Muscle of leg (tissue), 11 donors: Measurements from ENCODE around the gene LMF1. TPM values are rescaled to one million over a fixed set of nuclear protein-coding genes. Genes with fewer than 3 reads are reported as not detected.

Experiments used
- DNase-seq: peaks from one replicate; pipeline ENCODE4 v3.0.0; 2013
- H3K27ac ChIP-seq: one replicate; pipeline ENCODE4 v1.5.1; 2013; ENCODE audit warnings: mild to moderate bottlenecking, low read length, control low read depth
- H3K27me3 ChIP-seq: one replicate; pipeline ENCODE4 v1.6.1; 2013; ENCODE audit warnings: low read length; ENCODE audit not compliant: control insufficient read depth, insufficient read depth
- H3K36me3 ChIP-seq: one replicate; pipeline ENCODE4 v1.6.1; 2013; ENCODE audit warnings: low read length; ENCODE audit not compliant: control insufficient read depth, insufficient read depth
- H3K4me1 ChIP-seq: one replicate; pipeline ENCODE4 v1.6.1; 2013; ENCODE audit warnings: low read length; ENCODE audit not compliant: control insufficient read depth, insufficient read depth
- H3K4me3 ChIP-seq: one replicate; pipeline ENCODE4 v1.5.1; 2013; ENCODE audit warnings: low read length, control low read depth
- H3K9me3 ChIP-seq: replicated peaks from 2 replicates; pipeline ENCODE4 v1.6.1; 2013; ENCODE audit warnings: low read depth, low read length; ENCODE audit not compliant: control insufficient read depth
- WGBS: methylation state at CpG from one replicate; pipeline ENCODE4 v1.1.5; 2013; ENCODE audit warnings: missing lambda C conversion rate; ENCODE audit not compliant: insufficient coverage; 5-methylcytosine and 5-hydroxymethylcytosine counted together
- polyA plus RNA-seq, 8 donors: library from polyadenylated mRNA; unstranded; fragments of 120-200 nt; gene quantifications; one replicate each; pipeline versions ENCODE4 v1.2.1 to v1.2.3, GENCODE V29; 2013; ENCODE audit warnings: inconsistent platforms in 1 of 8, low replicate concordance in 1 of 8; ENCODE audit not compliant: insufficient read length in 8 of 8, insufficient read depth in 1 of 8
- total RNA-seq: library from RNA; stranded (reverse); fragments of 120-200 nt; gene quantifications from one replicate; pipeline ENCODE4 v1.2.4, GENCODE V29; 2013

The LMF1 gene
- total and polyA plus RNA-seq, 9 donors, result 8.7 to 14.1 (median 10.2) TPM

DNA sequence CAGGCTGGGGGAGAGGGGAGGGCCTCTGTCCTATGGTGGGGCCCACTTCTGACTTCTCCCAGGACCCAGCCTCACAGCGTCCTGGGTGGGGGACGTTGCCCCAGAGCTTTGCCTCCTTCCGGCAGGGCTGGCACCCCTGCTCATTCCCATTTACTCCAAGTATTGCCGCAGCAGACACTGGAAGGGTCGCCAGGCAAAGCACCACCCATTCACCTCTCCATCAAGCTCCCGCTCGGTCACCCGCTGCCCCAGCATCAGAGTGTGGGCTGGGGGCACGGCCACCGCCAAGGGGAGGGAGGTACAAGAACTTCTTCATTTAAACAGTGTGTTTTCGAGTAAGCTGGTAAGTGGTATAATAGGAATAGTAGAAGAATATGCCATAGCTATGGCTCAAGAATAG, 117.5 kb downstream of the LMF1 start:
- Histone ChIP-seq H3K4me1 (peaks cover 25% of the 10 kb centered on the region), H3K27me3 (no peaks in the 10 kb centered on the region), H3K9me3 (peaks cover 18% of the 10 kb centered on the region), H3K4me3 (no peak overlapping the region), H3K36me3 (no peaks in the 10 kb centered on the region), H3K27ac (no peak overlapping the region)
- no peak for DNase-seq
- 69% methylated on average over 6 of the region's 11 CpGs for WGBS

DNA sequence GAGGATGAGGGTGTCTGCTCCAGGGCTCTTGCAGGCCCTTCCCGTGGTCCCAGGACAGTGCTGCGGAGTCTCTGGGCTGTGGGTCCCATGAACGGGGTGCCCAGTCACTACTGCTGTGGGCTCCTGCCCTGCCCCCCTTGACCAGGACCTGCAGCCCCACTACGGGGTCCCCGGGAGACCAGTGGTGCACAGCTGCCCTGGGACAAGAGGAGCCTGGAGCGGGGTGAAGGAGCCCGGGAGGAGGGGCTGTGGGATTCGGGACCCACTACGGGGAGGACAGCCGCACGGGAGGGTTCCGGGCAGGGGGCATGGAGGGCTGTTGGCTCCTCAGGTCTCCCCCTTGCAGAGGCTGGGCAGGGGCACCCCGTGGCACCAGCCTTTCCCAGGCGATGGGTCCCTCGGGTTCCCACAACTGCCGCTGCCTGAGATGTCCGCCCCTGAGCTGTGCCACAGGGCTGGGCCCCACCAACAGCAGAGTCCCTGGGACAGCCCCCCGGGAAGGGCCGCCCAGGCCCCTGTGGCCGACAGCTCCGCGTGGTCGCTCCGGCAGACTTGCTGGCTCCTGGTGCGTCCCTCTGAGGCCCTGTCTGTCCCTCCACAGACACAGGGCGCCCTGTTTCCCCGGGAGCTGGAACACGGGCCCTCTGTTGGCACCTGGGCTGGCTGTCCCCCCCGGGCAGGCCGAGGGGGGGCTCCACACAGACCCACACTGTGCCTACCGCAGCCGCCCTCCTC, 118.2 kb downstream of the LMF1 start:
- Histone ChIP-seq H3K4me1 (peaks cover 25% of the 10 kb centered on the region), H3K4me3 (no peak overlapping the region), H3K36me3 (no peaks in the 10 kb centered on the region), H3K27ac (no peak overlapping the region), H3K27me3 (no peaks in the 10 kb centered on the region), H3K9me3 (peaks cover 23% of the 10 kb centered on the region)
- 86% methylated on average over 27 of the region's 32 CpGs for WGBS
- DNase-seq, result no peak

DNA sequence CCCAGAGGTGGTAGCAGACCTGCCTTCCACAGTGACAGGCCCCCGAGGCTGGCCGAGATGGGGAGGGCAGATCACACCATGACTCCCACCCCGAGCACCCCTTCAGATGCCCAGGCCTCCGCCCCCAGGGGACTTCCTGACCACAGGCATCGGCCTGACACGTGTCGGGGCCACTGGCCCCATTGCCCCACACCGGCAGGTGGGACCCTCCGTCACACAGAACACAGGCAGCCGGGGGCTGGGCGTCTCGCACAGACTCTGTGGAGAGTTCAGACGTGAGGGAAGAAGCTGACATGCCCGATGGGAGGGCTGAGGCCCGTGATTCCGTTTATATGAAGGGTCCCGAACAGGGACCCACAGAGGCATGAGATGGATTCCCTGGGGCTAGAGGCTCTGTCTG, 118.9 kb downstream of the LMF1 start:
- Histone ChIP-seq H3K36me3 (no peaks in the 10 kb centered on the region), H3K9me3 (peaks cover 23% of the 10 kb centered on the region), H3K27ac (no peak overlapping the region), H3K4me1 (peaks cover 25% of the 10 kb centered on the region), H3K4me3 (no peak overlapping the region), H3K27me3 (no peaks in the 10 kb centered on the region)
- 87% methylated on average over 12 of the region's 17 CpGs for WGBS
- DNase-seq, result no peak

DNA sequence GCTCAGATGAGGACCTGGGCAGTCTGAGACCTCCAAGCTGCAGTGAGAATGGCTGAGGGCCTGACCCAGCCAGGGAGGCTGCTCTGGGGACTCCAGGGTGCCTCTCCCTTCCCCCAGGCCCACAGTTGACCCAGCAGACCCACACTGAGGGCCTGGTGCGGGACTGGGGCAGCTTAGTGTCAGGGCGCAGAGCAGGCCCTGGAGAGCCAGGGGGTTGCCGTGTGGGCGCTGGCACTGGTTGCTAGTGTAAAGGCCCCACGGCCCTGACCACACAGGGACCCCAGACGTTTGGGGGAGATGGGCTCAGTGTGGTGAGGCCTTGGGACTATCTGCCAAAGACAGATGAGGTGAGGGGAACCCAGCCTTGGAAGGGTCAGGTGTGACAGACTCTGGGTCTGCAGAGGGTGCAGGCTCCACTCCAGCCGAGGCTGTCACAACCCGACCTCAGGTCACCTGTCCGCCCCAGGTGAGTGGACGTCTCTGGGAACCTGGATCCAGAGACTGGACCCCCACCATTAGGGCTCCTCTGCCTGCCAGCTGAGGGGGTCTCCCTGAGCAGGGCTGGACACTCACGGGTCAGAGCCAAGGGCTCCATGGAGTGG, 119.5 kb downstream of the LMF1 start:
- WGBS, result 91% methylated on average over 10 of the region's 11 CpGs
- H3K27me3 ChIP-seq, result no peaks in the 10 kb centered on the region
- H3K4me3 ChIP-seq, result no peak overlapping the region
- H3K27ac ChIP-seq, result no peak overlapping the region
- peaks cover 23% of the 10 kb centered on the region for H3K9me3 ChIP-seq
- H3K36me3 ChIP-seq, result no peaks in the 10 kb centered on the region
- peaks cover 19% of the 10 kb centered on the region for H3K4me1 ChIP-seq
- no peak for DNase-seq

GRCh38 chr16:850668-851067, 120.1 kb downstream of the LMF1 start:
- WGBS, result 96% methylated on average over 30 of the region's 31 CpGs
- Histone ChIP-seq H3K9me3 (peaks cover 23% of the 10 kb centered on the region), H3K27ac (no peak overlapping the region), H3K4me1 (peaks cover 13% of the 10 kb centered on the region), H3K36me3 (no peaks in the 10 kb centered on the region), H3K27me3 (no peaks in the 10 kb centered on the region), H3K4me3 (no peak overlapping the region)
- DNase-seq, result no peak

DNA sequence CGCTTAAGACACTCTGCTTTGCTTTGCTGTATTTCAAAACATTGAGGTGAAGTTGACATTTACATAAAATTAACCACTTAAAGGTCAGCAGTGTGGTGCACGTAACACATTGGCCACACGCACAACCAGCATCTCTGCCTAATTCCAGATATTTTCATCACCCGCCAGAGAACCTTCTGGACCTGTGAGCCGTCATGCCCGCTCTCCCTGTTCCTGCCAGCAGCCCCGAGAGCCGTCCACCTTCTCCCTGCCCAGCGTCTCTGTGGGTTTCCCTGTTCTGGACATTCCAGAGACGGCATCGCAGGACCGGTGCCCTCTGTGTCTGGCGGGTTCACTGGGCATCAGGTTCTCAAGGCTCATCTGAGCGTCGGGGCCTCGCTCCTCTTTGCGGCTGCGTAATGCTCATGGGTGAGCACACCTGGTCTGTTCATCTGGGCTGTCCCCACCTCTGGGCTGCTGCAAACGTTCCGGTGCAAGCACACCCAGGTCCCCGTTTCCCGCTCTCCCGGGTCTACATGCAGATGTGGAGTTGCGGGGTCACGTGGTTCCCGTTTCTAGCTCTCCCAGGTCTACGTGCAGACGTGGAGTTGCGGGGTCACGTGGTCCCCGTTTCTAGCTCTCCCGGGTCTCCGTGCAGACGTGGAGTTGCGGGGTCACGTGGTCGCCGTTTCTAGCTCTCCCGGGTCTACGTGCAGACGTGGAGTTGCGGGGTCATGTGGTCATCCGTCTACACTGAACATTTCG, 122.1 kb downstream of the LMF1 start:
- peaks cover 5% of the 10 kb centered on the region for H3K27me3 ChIP-seq
- H3K9me3 ChIP-seq, result peaks cover 23% of the 10 kb centered on the region
- no peak for DNase-seq
- no peaks in the 10 kb centered on the region for H3K4me1 ChIP-seq
- WGBS, result 93% methylated on average over 43 of the region's 44 CpGs
- H3K4me3 ChIP-seq, result no peak overlapping the region
- H3K27ac ChIP-seq, result no peak overlapping the region
- H3K36me3 ChIP-seq, result no peaks in the 10 kb centered on the region

DNA sequence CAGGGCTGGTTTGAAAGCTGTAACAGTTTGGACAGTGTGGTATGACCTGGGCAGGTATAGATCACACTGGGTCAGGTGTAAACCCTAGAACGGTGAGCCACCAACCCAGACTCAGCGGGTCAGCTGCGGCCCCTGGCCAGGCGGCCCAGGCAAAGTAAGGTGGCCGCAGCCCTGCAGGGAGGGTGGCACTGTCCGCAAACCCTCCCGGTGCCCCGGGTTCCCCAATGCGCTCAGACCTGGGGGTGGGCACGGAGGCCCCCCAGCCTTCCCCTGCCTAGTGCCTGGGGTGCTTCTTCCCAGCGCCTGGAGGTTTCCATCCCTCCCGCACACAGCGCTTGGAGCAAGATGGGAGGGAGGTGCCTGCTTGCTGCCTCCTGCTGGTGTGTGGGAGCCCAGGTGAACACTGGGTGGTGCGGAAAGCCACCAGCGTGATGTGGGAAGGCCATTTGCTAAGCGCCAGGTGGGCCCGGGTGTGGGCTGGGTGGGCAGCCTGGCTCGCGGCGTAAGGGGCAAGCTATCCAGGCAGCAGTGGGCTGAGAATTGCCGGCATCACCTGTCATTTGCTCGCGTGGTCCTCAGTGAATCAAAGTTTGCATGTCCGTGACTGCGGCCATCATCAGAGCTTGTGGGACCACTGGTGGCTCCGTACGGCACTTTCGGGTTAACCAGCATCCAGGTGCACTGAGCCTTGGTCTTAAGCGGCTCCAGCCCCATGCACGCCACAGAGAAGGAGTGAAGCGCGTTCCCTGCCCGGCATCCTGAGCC, 122.9 kb downstream of the LMF1 start:
- 95% methylated on average over 30 of the region's 33 CpGs for WGBS
- no peak for DNase-seq

GRCh38 chr16:847151-847550, 123.6 kb downstream of the LMF1 start:
- H3K4me3 ChIP-seq, result no peak overlapping the region
- DNase-seq, result no peak
- H3K9me3 ChIP-seq, result peaks cover 23% of the 10 kb centered on the region
- H3K4me1 ChIP-seq, result peaks cover 10% of the 10 kb centered on the region
- WGBS, result 100% methylated on average over 1 of the region's 10 CpGs
- H3K36me3 ChIP-seq, result no peaks in the 10 kb centered on the region
- H3K27me3 ChIP-seq, result peaks cover 5% of the 10 kb centered on the region
- no peak overlapping the region for H3K27ac ChIP-seq

More for the DNA sequence above, 122.9 kb downstream of the LMF1 start:
- Histone ChIP-seq H3K27me3 (peaks cover 5% of the 10 kb centered on the region), H3K9me3 (peaks cover 23% of the 10 kb centered on the region), H3K4me1 (peaks cover 3% of the 10 kb centered on the region), H3K27ac (no peak overlapping the region), H3K4me3 (no peak overlapping the region), H3K36me3 (no peaks in the 10 kb centered on the region)

- WGBS, result 56% methylated on average over 22 of the region's 26 CpGs
- peaks cover 5% of the 10 kb centered on the region for H3K27me3 ChIP-seq
- no peak overlapping the region for H3K27ac ChIP-seq
- H3K9me3 ChIP-seq, result peaks cover 14% of the 10 kb centered on the region
- H3K36me3 ChIP-seq, result no peaks in the 10 kb centered on the region
- peaks cover 27% of the 10 kb centered on the region for H3K4me1 ChIP-seq
- no peak overlapping the region for H3K4me3 ChIP-seq
- DNase-seq, result no peak
These were observed 125.4 kb downstream of the LMF1 start for GRCh38 chr16:845351-845745.
